Muscle layer of duodenum (tissue), 2 donors: ENCODE results near the gene KCTD3.

Experiments used
- H3K27ac ChIP-seq: one replicate; pipeline ENCODE4 v1.7.0; 2013; ENCODE audit warnings: mild to moderate bottlenecking, low read length
- H3K27me3 ChIP-seq: one replicate; pipeline ENCODE4 v1.7.0; 2013; ENCODE audit warnings: low read depth, mild to moderate bottlenecking, control low read depth, low read length
- H3K36me3 ChIP-seq, 2 donors: one replicate each; pipeline ENCODE4 v1.7.0; 2013; ENCODE audit warnings: low read length in 2 of 2, control low read depth in 1 of 2, mild to moderate bottlenecking in 1 of 2; ENCODE audit not compliant: insufficient read depth in 2 of 2, control insufficient read depth in 1 of 2
- H3K4me1 ChIP-seq, 2 donors: one replicate each; pipeline ENCODE4 v1.7.0; 2013; ENCODE audit warnings: low read length in 2 of 2, mild to moderate bottlenecking in 2 of 2, control low read depth in 1 of 2, moderate library complexity in 1 of 2; ENCODE audit not compliant: insufficient read depth in 2 of 2, control insufficient read depth in 1 of 2
- H3K4me3 ChIP-seq, 2 donors: one replicate each; pipeline ENCODE4 v1.7.0; 2013; ENCODE audit warnings: low read length in 2 of 2, low read depth in 1 of 2, mild to moderate bottlenecking in 1 of 2
- H3K9me3 ChIP-seq, 2 donors: one replicate each; pipeline ENCODE4 v1.7.0; 2013; ENCODE audit warnings: low read length in 2 of 2, control low read depth in 1 of 2, mild to moderate bottlenecking in 1 of 2; ENCODE audit not compliant: control insufficient read depth in 1 of 2
- donor health status: healthy.

The KCTD3 gene

GRCh38 chr1:215595231-215595630 lies 28.1 kb downstream of the KCTD3 start:
- Histone ChIP-seq H3K27me3 (no peaks in the 10 kb centered on the region), H3K27ac (no peak overlapping the region), H3K4me1 (peaks cover 0 to 18% of the 10 kb centered on the region in 2 donors), H3K4me3 (no peak overlapping the region), H3K36me3 (peaks cover 2 to 4% of the 10 kb centered on the region in 2 donors), H3K9me3 (no peaks in the 10 kb centered on the region)

DNA sequence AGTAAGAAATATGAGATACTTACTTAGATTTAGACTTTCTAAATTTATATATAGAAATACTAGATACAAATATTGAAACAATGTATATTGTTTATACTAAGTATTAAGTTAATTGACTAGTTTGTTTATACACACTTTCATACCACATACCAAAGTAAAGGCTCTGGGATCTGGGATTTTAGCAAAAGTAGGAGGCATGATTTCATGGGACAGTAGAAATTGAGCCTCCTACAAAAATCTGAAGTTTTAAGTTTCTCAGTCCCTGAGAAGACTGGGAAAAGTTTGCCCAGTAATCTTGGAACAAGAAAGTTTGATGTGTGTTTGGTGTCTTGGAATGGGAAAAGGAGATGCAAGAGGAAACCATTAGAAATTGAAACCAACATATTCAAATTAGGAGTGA lies 30.9 kb downstream of the KCTD3 start:
- Histone ChIP-seq H3K36me3 (peaks cover 0 to 13% of the 10 kb centered on the region in 2 donors), H3K9me3 (no peaks in the 10 kb centered on the region), H3K4me3 (no peak overlapping the region), H3K27me3 (no peaks in the 10 kb centered on the region), H3K4me1 (peaks cover 0 to 20% of the 10 kb centered on the region in 2 donors), H3K27ac (no peak overlapping the region)

GRCh38 chr1:215599418-215600074 lies 32.4 kb downstream of the KCTD3 start:
- H3K4me3 ChIP-seq, result no peak overlapping the region
- no peaks in the 10 kb centered on the region for H3K9me3 ChIP-seq
- H3K4me1 ChIP-seq, result peaks cover 0 to 14% of the 10 kb centered on the region in 2 donors
- no peaks in the 10 kb centered on the region for H3K27me3 ChIP-seq
- H3K36me3 ChIP-seq, result peaks cover 0 to 12% of the 10 kb centered on the region in 2 donors
- H3K27ac ChIP-seq, result no peak overlapping the region

DNA sequence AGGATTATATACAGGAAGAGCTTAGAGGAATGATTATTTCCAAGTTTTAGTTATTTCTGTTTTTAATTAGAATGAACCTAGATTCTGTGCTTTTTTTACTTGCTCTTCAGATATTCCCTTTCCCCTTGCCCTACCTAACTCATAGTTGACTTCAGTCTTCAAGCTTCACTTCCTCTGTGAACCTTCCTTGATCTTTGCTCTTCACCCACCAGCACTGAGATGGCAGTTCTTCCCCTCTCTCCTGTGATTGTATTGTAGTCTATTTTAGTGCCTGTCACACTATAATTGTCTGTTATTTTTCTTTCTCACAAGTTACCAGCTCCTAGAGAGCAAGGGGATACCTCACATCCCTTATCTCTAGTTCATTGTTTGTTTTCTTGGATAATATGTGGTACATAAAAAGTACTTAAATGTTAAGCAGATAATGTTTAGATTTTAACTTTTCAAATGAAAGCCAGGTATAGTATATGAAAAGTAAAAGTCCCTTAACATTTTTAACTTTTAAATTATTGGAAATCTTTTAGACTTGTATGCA lies 33.2 kb downstream of the KCTD3 start:
- H3K27me3 ChIP-seq, result no peaks in the 10 kb centered on the region
- H3K4me1 ChIP-seq, result peaks cover 0 to 8% of the 10 kb centered on the region in 2 donors
- peaks cover 0 to 12% of the 10 kb centered on the region in 2 donors for H3K36me3 ChIP-seq
- H3K4me3 ChIP-seq, result no peak overlapping the region
- H3K27ac ChIP-seq, result no peak overlapping the region
- H3K9me3 ChIP-seq, result no peaks in the 10 kb centered on the region

- H3K36me3 ChIP-seq, result peaks cover 0 to 17% of the 10 kb centered on the region in 2 donors
- no peaks in the 10 kb centered on the region for H3K27me3 ChIP-seq
- H3K9me3 ChIP-seq, result no peaks in the 10 kb centered on the region
- peaks cover 0 to 8% of the 10 kb centered on the region in 2 donors for H3K4me1 ChIP-seq
- no peak overlapping the region for H3K27ac ChIP-seq
- no peak overlapping the region for H3K4me3 ChIP-seq
These were observed 33.8 kb downstream of the KCTD3 start for GRCh38 chr1:215600867-215601266.

GRCh38 chr1:215601276-215601675 lies 34.2 kb downstream of the KCTD3 start:
- no peak overlapping the region for H3K4me3 ChIP-seq
- no peak overlapping the region for H3K27ac ChIP-seq
- no peaks in the 10 kb centered on the region for H3K27me3 ChIP-seq
- H3K9me3 ChIP-seq, result no peaks in the 10 kb centered on the region
- peaks cover 0 to 11% of the 10 kb centered on the region in 2 donors for H3K4me1 ChIP-seq
- peaks cover 0 to 17% of the 10 kb centered on the region in 2 donors for H3K36me3 ChIP-seq

DNA sequence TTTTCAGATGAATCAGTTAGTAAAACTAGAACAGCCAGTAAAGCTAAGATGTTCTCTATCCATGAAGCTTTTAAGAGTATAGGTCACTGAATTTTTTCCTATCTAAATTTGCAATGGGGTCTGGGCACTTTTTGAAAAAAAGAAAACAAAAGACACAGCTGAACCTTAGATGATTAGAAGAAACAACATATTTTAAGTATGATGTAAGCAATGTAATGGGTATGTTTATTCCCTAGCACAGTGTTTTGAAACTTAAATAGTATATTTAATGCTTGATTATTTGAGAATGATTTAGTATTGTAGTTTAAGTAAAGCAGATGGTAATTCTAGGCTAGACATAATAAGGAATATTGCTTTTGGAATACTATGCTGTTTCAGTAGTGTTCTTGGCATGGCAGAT lies 36.2 kb downstream of the KCTD3 start:
- no peak overlapping the region for H3K4me3 ChIP-seq
- no peaks in the 10 kb centered on the region for H3K27me3 ChIP-seq
- peaks cover 0 to 7% of the 10 kb centered on the region in 2 donors for H3K4me1 ChIP-seq
- peaks cover 0 to 17% of the 10 kb centered on the region in 2 donors for H3K36me3 ChIP-seq
- no peaks in the 10 kb centered on the region for H3K9me3 ChIP-seq
- no peak overlapping the region for H3K27ac ChIP-seq

- no peaks in the 10 kb centered on the region for H3K27me3 ChIP-seq
- no peak overlapping the region for H3K4me3 ChIP-seq
- H3K9me3 ChIP-seq, result no peaks in the 10 kb centered on the region
- peaks cover 0 to 14% of the 10 kb centered on the region in 2 donors for H3K4me1 ChIP-seq
- H3K27ac ChIP-seq, result no peak overlapping the region
- peaks cover 11 to 29% of the 10 kb centered on the region in 2 donors for H3K36me3 ChIP-seq
These were observed 38.0 kb downstream of the KCTD3 start for GRCh38 chr1:215605011-215605621.

- Histone ChIP-seq H3K4me1 (peaks cover 0 to 14% of the 10 kb centered on the region in 2 donors), H3K4me3 (no peak overlapping the region), H3K36me3 (peaks cover 13 to 32% of the 10 kb centered on the region in 2 donors), H3K9me3 (no peaks in the 10 kb centered on the region), H3K27me3 (no peaks in the 10 kb centered on the region), H3K27ac (no peak overlapping the region)
These were observed 38.9 kb downstream of the KCTD3 start for GRCh38 chr1:215606036-215606435.

DNA sequence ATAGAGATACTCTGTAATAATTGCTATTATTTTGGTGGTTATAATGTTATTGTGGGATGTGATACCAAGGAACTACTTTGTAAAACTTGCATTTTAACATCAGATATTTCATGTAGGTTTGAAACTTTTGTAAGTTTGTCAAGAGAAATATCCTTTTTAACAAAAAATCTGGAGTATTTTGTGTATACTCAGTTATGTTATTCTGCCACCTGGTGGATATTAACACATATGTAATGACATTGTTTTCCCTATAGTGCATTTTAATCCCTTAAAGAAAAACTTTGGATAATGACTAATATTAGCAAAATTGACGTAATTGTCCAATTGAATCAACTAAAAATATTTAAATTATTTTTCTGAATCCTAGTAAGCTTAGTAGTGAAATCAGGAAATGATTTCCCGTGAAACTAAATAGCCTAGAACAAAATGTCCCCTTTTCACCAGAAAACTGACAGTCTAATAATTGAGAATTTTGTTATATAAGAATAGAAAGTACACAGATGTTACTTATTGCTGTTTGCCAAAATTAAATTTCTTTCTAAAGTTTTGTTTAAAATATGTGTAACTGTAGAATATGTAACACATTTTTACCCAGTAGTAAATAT lies 39.6 kb downstream of the KCTD3 start:
- Histone ChIP-seq H3K9me3 (no peaks in the 10 kb centered on the region), H3K4me3 (no peak overlapping the region), H3K36me3 (peaks cover 13 to 28% of the 10 kb centered on the region in 2 donors), H3K4me1 (peaks cover 0 to 14% of the 10 kb centered on the region in 2 donors), H3K27ac (no peak overlapping the region), H3K27me3 (no peaks in the 10 kb centered on the region)

DNA sequence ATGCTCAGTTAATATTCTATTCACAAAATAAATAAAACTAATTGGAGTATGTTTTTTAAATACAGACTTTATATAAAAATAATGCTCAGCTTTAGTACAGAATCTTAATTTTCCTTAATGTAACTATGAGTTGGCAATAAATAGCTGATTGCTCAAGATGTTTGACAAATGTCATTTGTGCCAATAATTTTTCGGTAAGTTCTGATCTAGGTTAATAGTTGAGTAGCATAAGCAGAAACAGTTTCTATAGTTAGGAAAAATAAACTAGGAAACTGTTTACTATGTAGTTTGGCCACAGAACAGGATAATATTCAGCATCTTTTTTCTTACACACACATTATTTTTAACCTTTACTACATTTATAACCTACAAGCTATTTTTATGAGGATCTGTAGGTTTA lies 40.3 kb downstream of the KCTD3 start:
- Histone ChIP-seq H3K9me3 (no peaks in the 10 kb centered on the region), H3K27ac (no peak overlapping the region), H3K36me3 (peaks cover 13 to 29% of the 10 kb centered on the region in 2 donors), H3K27me3 (no peaks in the 10 kb centered on the region), H3K4me1 (peaks cover 0 to 18% of the 10 kb centered on the region in 2 donors), H3K4me3 (no peak overlapping the region)
